Upper lobe of right lung (tissue), 1 donor: Measurements from ENCODE around the gene MAST3. TPM values are rescaled to one million over a fixed set of nuclear protein-coding genes. Genes with fewer than 3 reads are reported as not detected.

Source experiments
- ATAC-seq: fragments of 200-7000 bp; cut with Tn5 transposase; one replicate; pipeline ENCODE4 v1.9.1; 2020; ENCODE audit warnings: mild to moderate bottlenecking, moderate library complexity
- DNase-seq: peaks from one replicate; pipeline ENCODE4 v3.0.0-alpha.2; 2020
- H3K27ac ChIP-seq: fragments of 200-600 bp; one replicate; pipeline ENCODE4 v1.8.0; 2022
- H3K27me3 ChIP-seq: fragments of 200-600 bp; one replicate; pipeline ENCODE4 v1.8.0; 2022; ENCODE audit warnings: mild to moderate bottlenecking
- H3K36me3 ChIP-seq: fragments of 200-600 bp; one replicate; pipeline ENCODE4 v1.8.0; 2022
- H3K4me1 ChIP-seq: fragments of 200-600 bp; one replicate; pipeline ENCODE4 v1.8.0; 2022
- H3K4me3 ChIP-seq: fragments of 200-600 bp; one replicate; pipeline ENCODE4 v1.8.0; 2022; ENCODE audit warnings: mild to moderate bottlenecking
- H3K9me3 ChIP-seq: fragments of 200-600 bp; one replicate; pipeline ENCODE4 v1.8.0; 2022
- intact Hi-C: fragments of 100-400 bp; cut with DNase I; formaldehyde crosslinking; loops from one replicate; pipeline ENCODE4 v1.11.0; 2022
- total RNA-seq: library from RNA; stranded (reverse); fragmentation: NEBNext Ultra II Directional; extraction: Animal tissue kit (Norgen Biotek cat#: 25700); gene quantifications from one replicate; pipeline ENCODE4 v1.2.1, GENCODE V29; 2021
- TF ChIP-seq, protein P1 (sequence below): fragments of 200-600 bp; IDR thresholded peaks from one replicate; pipeline ENCODE4 v1.8.0; 2022; ENCODE audit warnings: antibody characterized with exemption
- donor health status: DM: no; HTN: yes; CAD: no; lungs with severe emphysema.

The MAST3 gene
- total RNA-seq, 1 donor from 2014 or later: 23.1 TPM

DNA sequence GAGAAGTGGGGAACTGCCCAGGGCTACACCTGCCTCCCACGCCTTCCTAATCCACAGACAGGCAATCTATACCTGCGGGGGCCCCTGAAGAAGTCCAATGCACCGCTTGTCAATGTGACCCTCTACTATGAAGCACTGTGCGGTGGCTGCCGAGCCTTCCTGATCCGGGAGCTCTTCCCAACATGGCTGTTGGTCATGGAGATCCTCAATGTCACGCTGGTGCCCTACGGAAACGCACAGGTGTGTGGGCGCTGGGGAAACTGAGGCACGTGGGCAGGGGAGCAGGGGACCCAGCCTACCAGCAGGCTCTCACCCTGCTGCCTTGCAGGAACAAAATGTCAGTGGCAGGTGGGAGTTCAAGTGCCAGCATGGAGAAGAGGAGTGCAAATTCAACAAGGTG lies 77.4 kb downstream of the MAST3 start:
- DNase-seq (no peak), ATAC-seq (no peak)
- H3K4me1 ChIP-seq: peaks cover 21% of the 10 kb centered on the region
- no peaks in the 10 kb centered on the region for H3K9me3 ChIP-seq
- TF ChIP-seq, protein P1, sequence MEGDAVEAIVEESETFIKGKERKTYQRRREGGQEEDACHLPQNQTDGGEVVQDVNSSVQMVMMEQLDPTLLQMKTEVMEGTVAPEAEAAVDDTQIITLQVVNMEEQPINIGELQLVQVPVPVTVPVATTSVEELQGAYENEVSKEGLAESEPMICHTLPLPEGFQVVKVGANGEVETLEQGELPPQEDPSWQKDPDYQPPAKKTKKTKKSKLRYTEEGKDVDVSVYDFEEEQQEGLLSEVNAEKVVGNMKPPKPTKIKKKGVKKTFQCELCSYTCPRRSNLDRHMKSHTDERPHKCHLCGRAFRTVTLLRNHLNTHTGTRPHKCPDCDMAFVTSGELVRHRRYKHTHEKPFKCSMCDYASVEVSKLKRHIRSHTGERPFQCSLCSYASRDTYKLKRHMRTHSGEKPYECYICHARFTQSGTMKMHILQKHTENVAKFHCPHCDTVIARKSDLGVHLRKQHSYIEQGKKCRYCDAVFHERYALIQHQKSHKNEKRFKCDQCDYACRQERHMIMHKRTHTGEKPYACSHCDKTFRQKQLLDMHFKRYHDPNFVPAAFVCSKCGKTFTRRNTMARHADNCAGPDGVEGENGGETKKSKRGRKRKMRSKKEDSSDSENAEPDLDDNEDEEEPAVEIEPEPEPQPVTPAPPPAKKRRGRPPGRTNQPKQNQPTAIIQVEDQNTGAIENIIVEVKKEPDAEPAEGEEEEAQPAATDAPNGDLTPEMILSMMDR: no peak
- no peaks in the 10 kb centered on the region for H3K27me3 ChIP-seq
- no peak overlapping the region for H3K27ac ChIP-seq
- peak overlapping the region; percentile 77 for H3K4me3 ChIP-seq
- H3K36me3 ChIP-seq: peaks cover 13% of the 10 kb centered on the region
- intact Hi-C loops: no loop called here

DNA sequence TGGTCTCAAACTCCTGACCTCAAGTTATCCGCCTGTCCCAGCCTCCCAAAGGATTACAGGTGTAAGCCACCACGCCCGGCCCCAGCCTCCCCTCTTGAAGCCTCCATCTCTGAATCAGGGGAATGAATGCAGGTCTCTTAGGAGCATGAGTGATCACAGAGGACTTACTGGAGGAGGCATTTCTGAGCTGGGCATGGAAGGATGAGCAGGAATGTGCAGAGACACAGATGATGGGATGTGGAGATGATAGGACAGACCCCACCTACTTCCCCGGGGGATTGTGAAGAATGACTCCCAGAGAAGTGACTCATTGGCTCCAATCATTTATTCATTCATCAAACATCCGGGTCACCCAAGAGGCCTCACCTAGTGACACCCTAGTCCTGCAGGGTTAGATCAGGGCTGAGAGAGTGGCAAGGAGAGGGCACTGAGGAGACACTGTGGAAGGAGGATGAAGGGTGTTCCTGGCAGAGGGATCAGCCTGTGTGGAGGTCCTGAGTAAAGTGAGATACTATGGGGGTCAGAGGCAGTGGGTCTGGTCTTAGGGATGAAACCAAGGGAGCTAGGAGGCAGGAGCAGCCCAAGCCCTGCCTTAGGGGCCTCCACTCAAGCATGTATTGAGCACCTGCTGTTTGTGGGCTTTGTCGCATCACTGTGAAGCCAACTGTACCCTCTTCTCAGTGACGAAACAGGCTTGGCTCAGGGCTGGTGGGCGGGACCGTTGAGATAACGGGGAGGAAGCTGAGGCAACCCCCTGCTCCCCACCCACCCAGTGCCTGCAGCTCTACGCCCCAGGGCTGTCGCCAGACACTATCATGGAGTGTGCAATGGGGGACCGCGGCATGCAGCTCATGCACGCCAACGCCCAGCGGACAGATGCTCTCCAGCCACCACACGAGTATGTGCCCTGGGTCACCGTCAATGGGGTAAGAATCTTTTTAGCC lies 79.1 kb downstream of the MAST3 start:
- H3K27me3 ChIP-seq: no peaks in the 10 kb centered on the region
- intact Hi-C loops: no loop called here
- H3K27ac ChIP-seq: no peak overlapping the region
- ATAC-seq (no peak), DNase-seq (no peak)
- H3K36me3 ChIP-seq: peaks cover 13% of the 10 kb centered on the region
- TF ChIP-seq, protein P1: no peak
- H3K4me3 ChIP-seq: peak overlapping the region; percentile 77
- no peaks in the 10 kb centered on the region for H3K9me3 ChIP-seq
- peaks cover 15% of the 10 kb centered on the region for H3K4me1 ChIP-seq

DNA sequence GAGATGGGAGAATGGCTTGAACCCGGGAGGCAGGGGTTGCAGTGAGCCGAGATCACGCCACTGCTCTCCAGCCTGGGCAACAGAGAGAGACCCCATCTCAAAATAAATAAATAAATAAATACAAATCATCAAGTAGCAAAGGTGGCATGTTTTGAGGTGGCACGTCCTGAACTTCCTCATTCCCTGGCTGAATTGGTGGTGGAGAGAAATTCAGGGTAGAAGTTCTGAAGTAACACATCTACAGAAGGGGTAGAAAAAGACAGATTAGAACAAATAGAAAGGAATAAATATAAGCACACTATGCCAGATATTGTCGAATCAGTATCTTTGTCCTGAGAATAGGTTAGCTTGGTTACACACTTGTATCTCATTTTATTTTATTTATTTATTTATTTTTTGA lies 82.4 kb downstream of the MAST3 start:
- peaks cover 13% of the 10 kb centered on the region for H3K36me3 ChIP-seq
- H3K27me3 ChIP-seq: no peaks in the 10 kb centered on the region
- intact Hi-C loops: no loop called here
- H3K9me3 ChIP-seq: no peaks in the 10 kb centered on the region
- no peak for ATAC-seq
- H3K4me1 ChIP-seq: peaks cover 5% of the 10 kb centered on the region
- DNase-seq: no peak
- H3K4me3 ChIP-seq: no peak overlapping the region
- TF ChIP-seq, protein P1: no peak
- no peak overlapping the region for H3K27ac ChIP-seq

DNA sequence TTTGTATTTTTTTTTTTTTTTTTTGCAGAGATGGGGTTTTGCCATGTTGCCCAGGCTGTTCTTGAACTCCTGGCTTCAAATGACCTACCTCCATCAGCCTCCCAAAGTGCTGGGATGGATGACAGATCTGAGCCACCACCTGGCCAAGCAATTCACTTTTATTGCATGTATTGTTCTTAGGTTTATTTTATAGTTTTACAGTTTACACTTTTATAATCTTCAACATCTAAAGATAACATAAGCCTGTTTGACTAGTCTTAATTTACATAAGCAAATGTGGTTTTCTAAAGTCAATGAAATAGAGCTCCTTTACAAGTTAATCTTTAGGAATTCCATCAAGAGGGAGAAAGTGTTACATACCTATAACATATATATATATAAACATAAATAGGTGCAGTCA lies 86.0 kb downstream of the MAST3 start:
- TF ChIP-seq, protein P1: no peak
- Histone ChIP-seq H3K27ac (no peak overlapping the region), H3K27me3 (no peaks in the 10 kb centered on the region), H3K36me3 (no peaks in the 10 kb centered on the region), H3K4me3 (no peak overlapping the region), H3K9me3 (no peaks in the 10 kb centered on the region), H3K4me1 (no peaks in the 10 kb centered on the region)
- intact Hi-C loops: no loop called here
- ATAC-seq (no peak), DNase-seq (no peak)

DNA sequence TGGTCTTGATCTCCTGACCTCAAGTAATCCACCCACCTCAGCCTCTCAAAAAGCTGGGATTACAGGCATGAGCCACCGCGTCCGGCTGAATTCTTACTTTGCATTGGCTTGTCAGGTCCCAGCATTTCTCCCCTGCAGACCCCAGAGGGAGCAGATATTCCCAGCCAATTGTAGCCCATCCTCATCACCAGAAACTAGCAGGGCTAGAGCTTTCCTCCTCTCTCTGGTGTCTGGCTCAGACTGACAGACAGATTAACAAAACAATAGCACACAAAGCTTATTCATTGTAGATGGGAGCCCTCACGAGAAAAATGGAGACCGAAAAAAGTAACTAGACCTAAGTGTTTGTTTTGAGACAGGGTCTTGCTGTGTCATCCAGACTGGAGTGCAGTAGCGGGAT lies 88.0 kb downstream of the MAST3 start:
- Histone ChIP-seq H3K27me3 (no peaks in the 10 kb centered on the region), H3K4me1 (no peaks in the 10 kb centered on the region), H3K9me3 (no peaks in the 10 kb centered on the region), H3K4me3 (no peak overlapping the region), H3K36me3 (no peaks in the 10 kb centered on the region), H3K27ac (no peak overlapping the region)
- intact Hi-C loops: no loop called here
- TF ChIP-seq, protein P1: no peak
- DNase-seq (no peak), ATAC-seq (no peak)
